HCT116 (cell line): Measurements from ENCODE around the gene SENP8. TPM values are rescaled to one million over a fixed set of nuclear protein-coding genes. Genes with fewer than 3 reads are reported as not detected.

Source experiments
- ATAC-seq: fragments of 200-7000 bp; cut with Tn5 transposase; 2 replicates; pipeline ENCODE4 v1.9.1; 2020; ENCODE audit warnings: mild to moderate bottlenecking, moderate library complexity
- BruUV-seq: library from RNA; stranded (reverse); fragments of 400-500 nt; replicated peaks from 2 replicates; lab custom pipeline; 2021; lab: Mats Ljungman, UMichigan
- CTCF ChIA-PET: fragments of 300-600 bp; sonication (Branson Sonifier 250); formaldehyde crosslinking; loops from one replicate; lab custom pipeline; 2021; ENCODE audit warnings: antibody characterized with exemption; lab: Charles Lee
- POLR2A ChIA-PET: fragments of 300-600, 350-600 bp; sonication (Branson Sonifier 250); formaldehyde crosslinking; loops from one replicate; lab custom pipeline; 2021; ENCODE audit warnings: antibody characterized with exemption; lab: Charles Lee
- RAD21 ChIA-PET, 2 experiments: fragments of 300-600 bp; sonication (Branson Sonifier 250); formaldehyde crosslinking; loops; one replicate each; lab custom pipeline; 2023; ENCODE audit warnings: low total read pairs in 2 of 2; ENCODE audit not compliant: uncharacterized antibody in 2 of 2, unreplicated experiment in 2 of 2, low non-redundant PET in 1 of 2; lab: Charles Lee
- DNase-seq: peaks from one replicate; pipeline ENCODE4 v3.0.0-alpha.2; 2010; ENCODE audit warnings: low read depth, low spot score
- H2AFZ ChIP-seq: fragments of 200-600 bp; shearing (Covaris generic), sonication (generic); 2 replicates; pipeline ENCODE4 v1.6.1; 2017; ENCODE audit warnings: low read depth, mixed run types, mixed read lengths, antibody characterized with exemption, low read length; ENCODE audit not compliant: poor library complexity, severe bottlenecking
- H3K27ac ChIP-seq: 2 replicates; pipeline ENCODE4 v1.5.1; 2012; ENCODE audit warnings: low read depth, low read length
- H3K27me3 ChIP-seq: fragments of 200-600 bp; sonication (generic); 2 replicates; pipeline ENCODE4 v1.6.1; 2016; ENCODE audit warnings: mixed run types, low read length, mixed read lengths; ENCODE audit not compliant: insufficient read depth
- H3K36me3 ChIP-seq, 2 experiments: fragments of 200-500 bp in 1 of 2; fragments of 200-600 bp in 1 of 2; sonication (Bioruptor generic) in 1 of 2; sonication (generic) in 1 of 2; 2 replicates each; pipeline versions ENCODE4 v1.5.1 to v1.6.1; 2014 to 2016; ENCODE audit warnings: low read length in 2 of 2, inconsistent platforms in 1 of 2, mixed read lengths in 1 of 2, mixed run types in 1 of 2; ENCODE audit not compliant: insufficient read depth in 2 of 2, control insufficient read depth in 1 of 2
- H3K4me1 ChIP-seq, 2 experiments: fragments of 200-600 bp in 1 of 2; sonication (generic) in 1 of 2; 2 replicates each; pipeline versions ENCODE4 v1.5.1 to v1.6.1; 2012 to 2017; ENCODE audit warnings: low read length in 2 of 2, inconsistent platforms in 1 of 2, mild to moderate bottlenecking in 1 of 2, mixed read lengths in 1 of 2, mixed run types in 1 of 2, moderate library complexity in 1 of 2; ENCODE audit not compliant: insufficient read depth in 2 of 2, control insufficient read depth in 1 of 2
- H3K4me2 ChIP-seq: fragments of 200-600 bp; sonication (generic); 2 replicates; pipeline ENCODE4 v1.6.1; 2017; ENCODE audit warnings: mixed run types, low read length, mixed read lengths
- H3K4me3 ChIP-seq, 2 experiments: fragments of 200-600 bp in 1 of 2; sonication (generic) in 1 of 2; replicated peaks in 1 of 2; 2 replicates each; pipeline ENCODE4 v1.5.1; 2011 to 2016; ENCODE audit warnings: low read length in 2 of 2, control low read depth in 1 of 2, low read depth in 1 of 2, mild to moderate bottlenecking in 1 of 2, mixed read lengths in 1 of 2, mixed run types in 1 of 2
- H3K79me2 ChIP-seq: fragments of 200-600 bp; sonication (generic); 2 replicates; pipeline ENCODE4 v1.6.1; 2017; ENCODE audit warnings: mild to moderate bottlenecking, mixed run types, low read length, moderate library complexity, mixed read lengths; ENCODE audit not compliant: insufficient read depth
- H3K9ac ChIP-seq: fragments of 200-600 bp; sonication (generic); 2 replicates; pipeline ENCODE4 v1.6.1; 2016; ENCODE audit warnings: low read length, mixed read lengths
- H3K9me2 ChIP-seq: fragments of 200-600 bp; sonication (generic), shearing (Covaris generic); 2 replicates; pipeline ENCODE4 v1.6.1; 2017; ENCODE audit warnings: mixed run types, mild to moderate bottlenecking, moderate library complexity; ENCODE audit not compliant: insufficient read depth
- H3K9me3 ChIP-seq, 2 experiments: fragments of 200-500 bp in 1 of 2; fragments of 200-600 bp in 1 of 2; sonication (Bioruptor generic) in 1 of 2; sonication (generic) in 1 of 2; 2 replicates each; pipeline ENCODE4 v1.6.1; 2014 to 2017; ENCODE audit warnings: low read length in 2 of 2, mixed read lengths in 2 of 2, inconsistent platforms in 1 of 2, low read depth in 1 of 2, mild to moderate bottlenecking in 1 of 2, mixed run types in 1 of 2, moderate library complexity in 1 of 2; ENCODE audit not compliant: control insufficient read depth in 1 of 2, insufficient read depth in 1 of 2
- H4K20me1 ChIP-seq: fragments of 200-600 bp; sonication (generic), shearing (Covaris generic); 2 replicates; pipeline ENCODE4 v1.6.1; 2017; ENCODE audit warnings: mixed run types, mild to moderate bottlenecking, moderate library complexity; ENCODE audit not compliant: insufficient read depth
- EGR1 ChIP-seq: IDR thresholded peaks from 2 replicates; pipeline ENCODE4 v1.6.1; 2012; ENCODE audit warnings: low read depth
- ELF1 ChIP-seq: IDR thresholded peaks from 2 replicates; pipeline ENCODE4 v1.6.1; 2012; ENCODE audit warnings: low read depth, borderline replicate concordance
- EZH2 ChIP-seq: fragments of 200-600 bp; sonication (generic); IDR thresholded peaks from 2 replicates; pipeline ENCODE4 v1.6.1; 2017; ENCODE audit warnings: antibody characterized with exemption, mixed run types
- FOSL1 ChIP-seq: IDR thresholded peaks from 2 replicates; pipeline ENCODE4 v1.6.1; 2012; ENCODE audit warnings: low read depth
- JUND ChIP-seq: IDR thresholded peaks from 2 replicates; pipeline ENCODE4 v1.6.1; 2012
- POLR2A ChIP-seq: IDR thresholded peaks from 2 replicates; pipeline ENCODE4 v1.7.0; 2011; ENCODE audit warnings: borderline replicate concordance; ENCODE audit not compliant: insufficient read depth, insufficient read length; ENCODE audit errors: extremely low read depth
- RAD21 ChIP-seq: IDR thresholded peaks from 2 replicates; pipeline ENCODE4 v1.6.1; 2012; ENCODE audit warnings: low read depth, mild to moderate bottlenecking
- SP1 ChIP-seq: IDR thresholded peaks from 2 replicates; pipeline ENCODE4 v1.6.1; 2012; ENCODE audit warnings: low read depth
- YY1 ChIP-seq: IDR thresholded peaks from 2 replicates; pipeline ENCODE4 v1.6.1; 2011; ENCODE audit warnings: low read length, low read depth, moderate library complexity, mild to moderate bottlenecking; ENCODE audit not compliant: insufficient replicate concordance; ENCODE audit errors: extremely low read depth
- intact Hi-C: fragments of 100-400 bp; cut with micrococcal nuclease; formaldehyde crosslinking; loops from 2 replicates; pipeline ENCODE4 v1.10.0; 2022
- total RNA-seq: library from RNA; stranded (reverse); gene quantifications from one replicate; pipeline ENCODE4 v1.2.1, GENCODE V29; 2021; ENCODE audit not compliant: unreplicated experiment
- TF ChIP-seq, protein P1 (sequence below): IDR thresholded peaks from 2 replicates; pipeline ENCODE4 v1.6.1; 2012

Gene SENP8
- total RNA-seq, 1 experiment from 2014 or later: 3.8 TPM

GRCh38 chr15:72163719-72164118 lies 45.5 kb downstream of the SENP8 start (continued):
- TF ChIP-seq POLR2A: no peak
- TF ChIP-seq ELF1: no peak
- TF ChIP-seq, protein P1, sequence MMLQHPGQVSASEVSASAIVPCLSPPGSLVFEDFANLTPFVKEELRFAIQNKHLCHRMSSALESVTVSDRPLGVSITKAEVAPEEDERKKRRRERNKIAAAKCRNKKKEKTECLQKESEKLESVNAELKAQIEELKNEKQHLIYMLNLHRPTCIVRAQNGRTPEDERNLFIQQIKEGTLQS: no peak

GRCh38 chr15:72166716-72167417 lies 48.7 kb downstream of the SENP8 start:
- Histone ChIP-seq H3K9me2 (no peaks in the 10 kb centered on the region), H4K20me1 (no peaks in the 10 kb centered on the region), H3K4me2 (no peak overlapping the region), H3K79me2 (no peaks in the 10 kb centered on the region), H3K27ac (no peak overlapping the region), H3K27me3 (no peaks in the 10 kb centered on the region), H3K36me3 (no peaks in the 10 kb centered on the region), H3K4me3 (no peak overlapping the region), H3K9me3 (no peaks in the 10 kb centered on the region), H2AFZ (no peak overlapping the region), H3K9ac (no peak overlapping the region), H3K4me1 (no peaks in the 10 kb centered on the region)
- TF ChIP-seq POLR2A (no peak), ELF1 (no peak)
- ChIA-PET CTCF (interaction anchor here (1.6 kb wide), 1 partner anchor 11 kb away, joined by 6 read pairs; no protein-coding TSS in a partner anchor), POLR2A (no interaction called here), RAD21 (no interaction called here)
- no peak for ATAC-seq
- no TSS peak for BruUV-seq
- intact Hi-C loops: no loop called here
- DNase-seq: no peak

- Histone ChIP-seq H3K36me3 (no peaks in the 10 kb centered on the region), H3K27me3 (no peaks in the 10 kb centered on the region), H3K9me2 (no peaks in the 10 kb centered on the region), H2AFZ (no peak overlapping the region), H3K9ac (no peak overlapping the region), H4K20me1 (no peaks in the 10 kb centered on the region), H3K27ac (no peak overlapping the region), H3K4me2 (no peak overlapping the region), H3K79me2 (no peaks in the 10 kb centered on the region), H3K4me1 (no peaks in the 10 kb centered on the region), H3K4me3 (no peak overlapping the region), H3K9me3 (no peaks in the 10 kb centered on the region)
- ChIA-PET CTCF (interaction anchor here (1.6 kb wide), 1 partner anchor 11 kb away, joined by 6 read pairs; no protein-coding TSS in a partner anchor), RAD21 (no interaction called here), POLR2A (no interaction called here)
- intact Hi-C loops: no loop called here
- DNase-seq (no peak), ATAC-seq (no peak)
- no peak for TF ChIP-seq YY1
- TF ChIP-seq EZH2: no peak
- no peak for TF ChIP-seq RAD21
- no peak for TF ChIP-seq SP1
- TF ChIP-seq ELF1: no peak
- no peak for TF ChIP-seq JUND
- no peak for TF ChIP-seq EGR1
- TF ChIP-seq FOSL1: no peak
- BruUV-seq: no TSS peak
Observed at GRCh38 chr15:72167445-72167844, 49.2 kb downstream of the SENP8 start.
